ENCODE measurements around the gene LRRC8E.
"Not testable (repeated sequence)": the region's sequence is repeated elsewhere in the genome, so short reads cannot be mapped to it uniquely, and the experiment has no call there.

The LRRC8E gene

GRCh38 chr19:7926727-7927604 is 38.7 kb downstream of the LRRC8E start:
- FAIRE-seq, result no peak

GRCh38 chr19:7927605-7928333 is 39.5 kb downstream of the LRRC8E start:
- no peak for FAIRE-seq
- no peak for DNase-seq (ENCODE audit: insufficient read length, low spot score)
- TF ChIP-seq POLR2AphosphoS5 (IDR thresholded peaks at IDR 0.05; ENCODE audit: low read depth, low read length), result no peak; the same call in 1 of the 2 replicates
- 0 out of 2 replicates have a peak, but pooled peaks have one; percentile 2 for TF ChIP-seq POLR2A (IDR thresholded peaks at IDR 0.05; ENCODE audit: low read depth, low read length)

More at GRCh38 chr19:7926727-7927604, 38.7 kb downstream of the LRRC8E start:
- no peak for DNase-seq (ENCODE audit: insufficient read length, low spot score)
- no peak for TF ChIP-seq SPI1 (IDR thresholded peaks at IDR 0.05; ENCODE audit: low read depth, low read length)

GRCh38 chr19:7928334-7928706 is 40.0 kb downstream of the LRRC8E start:
- no peak for FAIRE-seq
- DNase-seq (ENCODE audit: insufficient read length, low spot score), result no peak
- TF ChIP-seq POLR2A (IDR thresholded peaks at IDR 0.05; ENCODE audit: low read depth, low read length) (no peak), PAX5 (IDR thresholded peaks at IDR 0.05; ENCODE audit: insufficient read depth, low read length, severe bottlenecking) (no peak), POLR2AphosphoS5 (IDR thresholded peaks at IDR 0.05; ENCODE audit: low read depth, low read length) (no peak), SPI1 (IDR thresholded peaks at IDR 0.05; ENCODE audit: low read depth, low read length) (no peak), POU2F2 (IDR thresholded peaks at IDR 0.05; ENCODE audit: low read depth, low read length) (no peak), TAF1 (IDR thresholded peaks at IDR 0.05; ENCODE audit: low read depth, low read length) (no peak)

- FAIRE-seq, result peak; percentile 31
- TF ChIP-seq POLR2AphosphoS5 (IDR thresholded peaks at IDR 0.05; ENCODE audit: low read depth, low read length) (no peak), TAF1 (IDR thresholded peaks at IDR 0.05; ENCODE audit: low read depth, low read length) (no peak), SPI1 (IDR thresholded peaks at IDR 0.05; ENCODE audit: low read depth, low read length) (no peak), POU2F2 (IDR thresholded peaks at IDR 0.05; ENCODE audit: low read depth, low read length) (no peak)
- peak; percentile 78 for DNase-seq (ENCODE audit: insufficient read length, low spot score)
These were observed 40.7 kb downstream of the LRRC8E start for GRCh38 chr19:7928741-7929701.

DNA sequence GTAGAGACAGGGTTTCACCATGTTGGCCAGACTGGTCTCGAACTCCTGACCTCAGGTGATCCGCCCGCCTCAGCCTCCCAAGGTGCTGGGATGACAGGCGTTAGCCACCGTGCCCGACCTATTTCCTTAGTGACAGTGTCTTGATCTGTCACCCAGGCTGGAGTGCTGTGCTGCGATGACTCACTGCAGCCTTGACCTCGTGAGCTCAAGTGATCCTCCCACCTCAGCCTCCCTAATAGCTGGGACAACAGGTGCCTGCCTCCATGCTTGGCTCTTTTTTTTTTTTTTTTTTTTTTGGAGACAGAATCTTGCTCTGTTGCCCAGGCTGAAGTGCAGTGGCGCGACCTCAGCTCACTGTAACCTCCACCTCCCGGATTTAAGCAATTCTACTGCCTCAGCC is 41.7 kb downstream of the LRRC8E start:
- not testable (repeated sequence) for DNase-seq (ENCODE audit: insufficient read length, low spot score); FAIRE-seq

DNA sequence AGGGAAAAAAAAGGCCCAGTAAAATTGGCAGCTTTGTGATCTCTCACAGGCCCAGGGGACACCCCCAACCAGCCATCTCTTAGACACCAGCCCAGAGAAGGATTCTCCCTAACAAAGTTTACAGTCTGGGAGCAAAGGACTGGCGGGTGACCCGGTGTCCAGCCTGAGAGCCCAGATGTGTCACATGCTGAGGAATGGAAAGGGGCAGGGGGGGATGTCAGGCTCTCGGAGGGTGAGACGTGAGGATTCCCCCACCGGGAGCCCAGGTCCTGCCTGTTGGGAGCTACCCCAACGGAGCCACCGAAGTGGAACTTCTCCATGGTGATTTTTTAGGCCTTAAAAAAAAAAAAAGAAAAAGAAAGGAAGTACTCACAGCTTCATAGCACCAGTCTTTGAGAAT is 42.5 kb downstream of the LRRC8E start:
- no peak for DNase-seq (ENCODE audit: insufficient read length, low spot score)
- FAIRE-seq, result no peak
- no peak for TF ChIP-seq PAX5 (IDR thresholded peaks at IDR 0.05; ENCODE audit: insufficient read depth, low read length, severe bottlenecking)
- no peak for TF ChIP-seq TAF1 (IDR thresholded peaks at IDR 0.05; ENCODE audit: low read depth, low read length)
- TF ChIP-seq POU2F2 (IDR thresholded peaks at IDR 0.05; ENCODE audit: low read depth, low read length), result no peak
- no peak for TF ChIP-seq POLR2A (IDR thresholded peaks at IDR 0.05; ENCODE audit: low read depth, low read length)
- TF ChIP-seq SPI1 (IDR thresholded peaks at IDR 0.05; ENCODE audit: low read depth, low read length), result no peak
- no peak for TF ChIP-seq POLR2AphosphoS5 (IDR thresholded peaks at IDR 0.05; ENCODE audit: low read depth, low read length)

- no peak for DNase-seq (ENCODE audit: insufficient read length, low spot score)
- TF ChIP-seq TAF1 (IDR thresholded peaks at IDR 0.05; ENCODE audit: low read depth, low read length) (no peak), POLR2AphosphoS5 (IDR thresholded peaks at IDR 0.05; ENCODE audit: low read depth, low read length) (no peak), PAX5 (IDR thresholded peaks at IDR 0.05; ENCODE audit: insufficient read depth, low read length, severe bottlenecking) (no peak), POLR2A (IDR thresholded peaks at IDR 0.05; ENCODE audit: low read depth, low read length) (no peak), POU2F2 (IDR thresholded peaks at IDR 0.05; ENCODE audit: low read depth, low read length) (no peak), SPI1 (IDR thresholded peaks at IDR 0.05; ENCODE audit: low read depth, low read length) (no peak)
- FAIRE-seq, result no peak
These were observed 43.1 kb downstream of the LRRC8E start for GRCh38 chr19:7931221-7932061.

DNA sequence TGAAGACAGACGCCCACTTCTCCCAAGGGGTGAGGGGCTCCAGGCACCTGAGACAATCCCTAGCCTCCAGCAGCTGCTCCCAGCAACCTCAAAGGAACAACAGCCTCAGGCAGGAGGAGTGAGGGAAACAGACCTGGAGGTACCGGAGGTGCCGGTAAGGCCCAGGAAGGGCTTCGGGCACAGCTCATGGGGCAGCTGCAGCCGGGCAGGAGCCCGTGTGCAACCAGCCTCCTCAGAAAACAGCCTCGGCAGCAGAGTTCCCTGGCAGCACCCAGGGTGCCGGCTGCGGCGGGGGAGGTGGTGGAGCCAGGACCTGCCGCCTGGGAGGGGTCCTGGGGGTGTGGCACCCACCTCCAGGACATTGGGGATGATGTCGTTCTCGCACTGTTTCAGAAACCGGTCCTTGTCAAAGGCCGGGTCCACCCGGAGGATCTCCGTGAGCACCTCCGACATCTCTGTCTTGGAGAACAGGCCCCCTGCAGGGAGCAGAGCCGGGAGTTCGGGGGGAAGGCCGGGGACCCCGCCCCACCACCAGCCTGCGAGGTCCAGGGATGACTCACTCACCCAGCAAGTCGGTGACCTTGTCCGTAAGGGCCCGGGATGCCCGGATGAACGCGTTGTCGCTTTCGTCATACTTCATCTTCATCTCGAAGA is 44.1 kb downstream of the LRRC8E start:
- DNase-seq (ENCODE audit: insufficient read length, low spot score) (no peak), FAIRE-seq (no peak)
- TF ChIP-seq TAF1 (IDR thresholded peaks at IDR 0.05; ENCODE audit: low read depth, low read length) (no peak), POLR2A (IDR thresholded peaks at IDR 0.05; ENCODE audit: low read depth, low read length) (no peak), POLR2AphosphoS5 (IDR thresholded peaks at IDR 0.05; ENCODE audit: low read depth, low read length) (no peak), SPI1 (IDR thresholded peaks at IDR 0.05; ENCODE audit: low read depth, low read length) (no peak), PAX5 (IDR thresholded peaks at IDR 0.05; ENCODE audit: insufficient read depth, low read length, severe bottlenecking) (no peak), POU2F2 (IDR thresholded peaks at IDR 0.05; ENCODE audit: low read depth, low read length) (no peak)
